Measurements from ENCODE around the gene SNRK. TPM values are rescaled to one million over a fixed set of nuclear protein-coding genes. Genes with fewer than 3 reads are reported as not detected.

The SNRK gene
- total and polyA plus RNA-seq, 2 donors (not counting 3 experiments of a cell fraction or from before 2014, with no cell fraction given): 43.3 to 99.9 TPM

DNA sequence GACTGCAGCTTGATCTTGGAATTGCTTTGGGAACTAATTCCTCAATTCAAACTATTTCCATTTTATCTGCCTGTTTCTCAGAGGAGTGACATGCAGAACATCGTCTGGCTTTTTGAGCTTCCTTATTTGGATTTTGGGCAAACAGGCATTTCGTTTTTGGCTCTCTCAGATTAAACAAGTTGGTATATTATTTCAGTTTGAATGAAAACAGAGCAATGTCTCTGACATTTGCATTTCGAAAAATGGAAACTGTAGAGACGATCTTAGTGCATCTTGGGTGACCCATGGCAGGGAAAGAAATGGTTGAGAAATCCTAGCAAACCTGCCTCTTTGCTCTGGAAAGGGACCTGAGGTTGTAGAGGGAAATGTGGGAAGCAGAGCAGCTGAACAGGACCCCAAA is 33.0 kb upstream of the SNRK start:
- no peak overlapping the region for H3K4me3 ChIP-seq (replicated peaks in 1 of 3; ENCODE audit: insufficient read depth in 1 of 3, low read depth in 1 of 3, low read length in 3 of 3)
- ChIA-PET CTCF (interaction anchor here (2.0 kb wide), 1 partner anchor 33 kb away, joined by 8 read pairs; the partner anchor contains the start of gene SNRK), POLR2A (no interaction called here)
- no peak overlapping the region for H2AFZ ChIP-seq (ENCODE audit: low read depth, low read length)
- no peaks in the 10 kb centered on the region for H3K36me3 ChIP-seq (ENCODE audit: control insufficient read depth in 2 of 2, extremely low read depth in 1 of 2, insufficient read depth in 2 of 2, low read length in 2 of 2)
- no peak for FAIRE-seq
- TF ChIP-seq JUN (IDR thresholded peaks at IDR 0.05; ENCODE audit: borderline replicate concordance, insufficient read depth, insufficient read length, low read depth) (no peak), GATA2 (IDR thresholded peaks at IDR 0.05; ENCODE audit: insufficient read depth, insufficient read length, low read depth, low read length) (no peak), EZH2 (IDR thresholded peaks at IDR 0.05; ENCODE audit: borderline replicate concordance, low read depth, low read length, severe bottlenecking) (no peak), FOS (IDR thresholded peaks at IDR 0.05; ENCODE audit: borderline replicate concordance, insufficient read depth, low read length) (no peak), POLR2A (IDR thresholded peaks at IDR 0.05; ENCODE audit: low read depth, low read length) (no peak), MYC (IDR thresholded peaks at IDR 0.05; ENCODE audit: low read depth, low read length) (no peak), POLR2AphosphoS5 (IDR thresholded peaks at IDR 0.05; ENCODE audit: insufficient read depth, low read depth, low read length) (no peak)
- TF ChIP-seq, protein P1, sequence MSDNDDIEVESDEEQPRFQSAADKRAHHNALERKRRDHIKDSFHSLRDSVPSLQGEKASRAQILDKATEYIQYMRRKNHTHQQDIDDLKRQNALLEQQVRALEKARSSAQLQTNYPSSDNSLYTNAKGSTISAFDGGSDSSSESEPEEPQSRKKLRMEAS (IDR thresholded peaks at IDR 0.05; ENCODE audit: insufficient read depth, insufficient read length): no peak
- TF ChIP-seq, protein P2, sequence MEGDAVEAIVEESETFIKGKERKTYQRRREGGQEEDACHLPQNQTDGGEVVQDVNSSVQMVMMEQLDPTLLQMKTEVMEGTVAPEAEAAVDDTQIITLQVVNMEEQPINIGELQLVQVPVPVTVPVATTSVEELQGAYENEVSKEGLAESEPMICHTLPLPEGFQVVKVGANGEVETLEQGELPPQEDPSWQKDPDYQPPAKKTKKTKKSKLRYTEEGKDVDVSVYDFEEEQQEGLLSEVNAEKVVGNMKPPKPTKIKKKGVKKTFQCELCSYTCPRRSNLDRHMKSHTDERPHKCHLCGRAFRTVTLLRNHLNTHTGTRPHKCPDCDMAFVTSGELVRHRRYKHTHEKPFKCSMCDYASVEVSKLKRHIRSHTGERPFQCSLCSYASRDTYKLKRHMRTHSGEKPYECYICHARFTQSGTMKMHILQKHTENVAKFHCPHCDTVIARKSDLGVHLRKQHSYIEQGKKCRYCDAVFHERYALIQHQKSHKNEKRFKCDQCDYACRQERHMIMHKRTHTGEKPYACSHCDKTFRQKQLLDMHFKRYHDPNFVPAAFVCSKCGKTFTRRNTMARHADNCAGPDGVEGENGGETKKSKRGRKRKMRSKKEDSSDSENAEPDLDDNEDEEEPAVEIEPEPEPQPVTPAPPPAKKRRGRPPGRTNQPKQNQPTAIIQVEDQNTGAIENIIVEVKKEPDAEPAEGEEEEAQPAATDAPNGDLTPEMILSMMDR (IDR thresholded peaks at IDR 0.05; ENCODE audit: extremely low read depth in 1 of 2, insufficient read depth in 1 of 2, low read depth in 1 of 2, low read length in 2 of 2): no peak
- H3K9ac ChIP-seq (replicated peaks; ENCODE audit: extremely low read depth, insufficient read depth, low read length): no peak overlapping the region
- intact Hi-C loops (cut with micrococcal nuclease) (no loop called here), dilution Hi-C loops (cut with MboI; ENCODE audit: extremely low pct_ligation_motif_present, low sequenced_read_pairs) (no loop called here)
- no peak overlapping the region for H3K4me2 ChIP-seq (ENCODE audit: insufficient read depth, low read length)
- no peak overlapping the region for H3K27ac ChIP-seq (ENCODE audit: insufficient read depth, low read depth, low read length)
- H3K4me1 ChIP-seq (ENCODE audit: control insufficient read depth, extremely low read depth, insufficient read depth, low read length): peaks cover 11% of the 10 kb centered on the region
- no TSS peak for BruUV-seq (replicated peaks)
- H4K20me1 ChIP-seq (replicated peaks; ENCODE audit: control insufficient read depth, extremely low read depth, insufficient read depth, low read length): no peaks in the 10 kb centered on the region
- no peaks in the 10 kb centered on the region for H3K9me3 ChIP-seq (replicated peaks; ENCODE audit: control insufficient read depth, insufficient read depth, low read length)
- DNase-seq (ENCODE audit: low read depth, low spot score): no peak
- no peaks in the 10 kb centered on the region for H3K9me1 ChIP-seq (replicated peaks; ENCODE audit: control insufficient read depth, extremely low read depth, insufficient read depth, low read length)
- no peaks in the 10 kb centered on the region for H3K79me2 ChIP-seq (ENCODE audit: control insufficient read depth, insufficient read depth, low read length)
- no peaks in the 10 kb centered on the region for H3K27me3 ChIP-seq (ENCODE audit: control insufficient read depth in 2 of 2, insufficient read depth in 2 of 2, low read length in 2 of 2)

All from endothelial cell of umbilical vein (primary cell).